Ovary (tissue), 3 donors: ENCODE results near the gene LIPG.

Source experiments
- CTCF ChIP-seq, 3 donors: fragments of 450-650 bp in 2 of 3; fragments of 200-600 bp in 1 of 3; IDR thresholded peaks; one replicate each; pipeline versions ENCODE4 v1.5.1 to v1.8.0; 2016 to 2022; ENCODE audit warnings: antibody characterized with exemption in 3 of 3, mild to moderate bottlenecking in 1 of 3
- POLR2A ChIP-seq: fragments of 450-650 bp; IDR thresholded peaks from one replicate; pipeline ENCODE4 v1.6.1; 2017; ENCODE audit warnings: antibody characterized with exemption, mild to moderate bottlenecking, moderate library complexity
- donor health status: DM: no; HTN: no; CAD: no.

- no peak for TF ChIP-seq CTCF (IDR thresholded peaks at IDR 0.05)
- TF ChIP-seq POLR2A = no peak
These were observed 46.8 kb downstream of the LIPG start for GRCh38 chr18:49608366-49609255.
